ENCODE data around the gene LCLAT1.

- no peak for TF ChIP-seq EZH2phosphoT487 (conservative IDR thresholded peaks at IDR 0.05; ENCODE audit: low read length)
- TF ChIP-seq CTCF (IDR thresholded peaks at IDR 0.05; ENCODE audit: insufficient read depth, low read length, poor library complexity, severe bottlenecking) = no peak
Measured at GRCh38 chr2:30678410-30679137, 231.5 kb downstream of the LCLAT1 start.
